NCI-H2029 (cell line): Measurements from ENCODE around the gene IQSEC1.

Source experiments
- DNase-seq: peaks from one replicate; lab custom pipeline; 2025; lab: John Stamatoyannopoulos, UW

IQSEC1 gene

DNA sequence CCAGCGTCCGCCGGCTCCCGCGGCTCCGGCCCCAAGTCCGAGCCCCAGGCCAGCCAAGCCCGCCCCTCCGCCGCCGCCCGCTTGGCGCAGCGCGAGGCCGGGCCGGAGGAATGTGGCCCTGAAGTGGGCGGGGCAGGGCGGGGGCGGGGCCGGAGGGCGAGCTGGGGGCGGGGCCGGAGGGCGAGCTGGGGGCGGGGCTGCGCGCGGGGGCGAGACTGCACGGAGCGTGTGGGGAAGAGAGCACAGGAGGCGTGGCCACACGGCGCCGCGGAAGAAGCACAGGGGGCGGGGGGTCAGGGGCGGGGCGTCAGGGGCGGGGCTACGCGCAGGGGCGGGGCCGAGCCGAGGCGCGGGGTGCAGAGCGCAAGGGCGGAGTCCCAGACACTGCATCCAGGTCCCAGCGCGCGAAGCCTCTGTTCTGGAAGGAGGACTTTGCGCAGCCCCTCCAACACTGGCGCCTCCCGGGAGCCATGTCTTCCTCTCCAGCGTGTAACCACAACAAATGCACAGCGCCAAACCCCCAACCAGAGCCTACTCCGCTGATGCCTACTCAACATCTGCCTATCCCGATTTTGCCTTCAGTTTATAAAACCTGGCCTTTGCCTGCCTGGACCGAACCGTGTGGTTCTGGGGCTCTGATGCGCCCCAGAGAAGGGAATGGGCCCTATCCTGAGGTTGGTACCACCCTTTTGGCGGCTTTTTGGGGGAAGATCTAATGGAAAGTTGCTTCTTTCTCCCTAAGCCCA is 105.5 kb downstream of the IQSEC1 start:
- DNase-seq = peak; percentile 90

GRCh38 chr3:12966847-12967605 is 106.2 kb downstream of the IQSEC1 start:
- no peak for DNase-seq

- DNase-seq = no peak
Observed at GRCh38 chr3:12965999-12966846, 107.0 kb downstream of the IQSEC1 start.

GRCh38 chr3:12964711-12965612 is 108.3 kb downstream of the IQSEC1 start:
- DNase-seq = peak; percentile 79

- peak; percentile 72 for DNase-seq
Observed at GRCh38 chr3:12963922-12964701, 109.1 kb downstream of the IQSEC1 start.

DNA sequence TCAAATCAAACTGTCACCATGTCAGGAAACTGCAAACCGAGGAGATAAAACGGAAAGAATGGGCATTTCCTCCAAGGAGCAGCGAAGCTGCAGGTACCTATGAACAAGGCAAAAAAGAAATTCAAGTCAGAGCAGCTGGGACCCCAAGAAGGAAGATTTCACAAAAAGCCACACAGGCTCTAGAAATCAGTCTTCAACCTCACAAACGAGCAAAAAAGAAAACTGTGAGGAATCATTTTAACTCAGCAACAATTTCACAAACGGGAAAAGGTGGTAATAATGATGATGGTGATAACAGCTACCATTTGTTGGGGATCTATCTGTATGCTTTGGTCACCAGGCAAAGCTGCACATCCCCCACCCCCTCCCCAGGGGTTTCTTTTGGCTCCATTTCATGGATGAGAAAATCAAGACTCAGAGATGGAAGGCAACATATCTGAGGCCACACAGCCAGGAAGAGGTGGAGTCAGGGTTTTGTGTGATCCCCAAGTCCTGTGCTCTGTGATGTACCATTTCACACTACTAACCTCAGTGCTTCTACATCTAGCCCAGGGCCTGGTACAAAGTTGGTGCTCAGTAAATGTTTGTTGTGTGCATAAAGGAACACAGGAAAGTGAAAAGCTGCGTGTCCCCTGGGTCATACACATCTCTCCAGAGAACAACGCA is 109.9 kb downstream of the IQSEC1 start:
- DNase-seq = no peak

- DNase-seq = no peak
Observed at GRCh38 chr3:12962292-12962691, 110.9 kb downstream of the IQSEC1 start.

DNA sequence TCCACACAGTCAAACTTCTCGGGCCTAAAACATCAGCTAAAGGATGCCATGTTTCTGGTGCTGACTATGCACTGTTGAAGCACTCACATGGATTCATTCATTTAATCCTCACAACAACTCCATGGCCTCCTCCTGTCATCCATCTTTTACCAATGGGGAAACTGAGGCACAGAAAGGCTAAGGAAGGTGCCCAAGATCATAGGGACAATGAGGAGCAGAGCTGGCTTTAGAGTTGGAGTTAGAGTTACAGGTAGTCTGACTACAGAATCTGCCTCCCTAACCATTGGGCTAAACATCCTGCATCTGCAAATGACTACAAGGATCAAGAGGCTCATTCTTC is 111.6 kb downstream of the IQSEC1 start:
- no peak for DNase-seq

DNA sequence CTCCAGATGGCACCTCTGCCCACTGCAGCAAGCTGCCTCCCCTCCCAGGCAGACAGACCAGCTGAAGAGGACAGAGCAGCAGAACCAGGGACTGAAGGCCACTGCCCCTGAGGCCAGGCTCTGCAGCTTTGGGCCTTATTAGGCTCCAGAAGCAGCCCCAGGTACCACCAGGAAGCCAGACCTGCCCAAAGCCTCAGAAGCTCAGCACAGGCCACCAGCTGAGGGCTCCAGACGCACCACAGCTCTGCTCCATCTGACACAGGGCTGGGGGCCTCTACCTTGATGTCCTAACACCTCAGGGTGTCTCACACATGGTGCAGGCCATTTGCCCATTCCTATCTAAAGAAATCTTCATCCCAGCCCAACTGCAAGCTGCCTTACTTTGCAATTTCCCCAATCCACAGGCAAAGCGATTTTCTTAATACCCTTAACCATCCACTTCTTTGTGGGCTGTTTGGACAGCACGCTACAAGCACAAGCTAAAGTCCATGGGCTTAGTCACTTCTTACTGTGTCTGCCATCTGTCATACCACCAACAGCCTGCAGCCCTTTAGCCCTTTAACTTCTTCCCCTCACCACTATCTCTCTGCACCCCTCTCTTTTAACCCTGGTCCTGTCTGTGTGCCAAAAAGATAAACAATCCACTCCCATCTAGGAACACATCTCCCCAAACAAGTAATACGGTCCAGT is 112.1 kb downstream of the IQSEC1 start:
- no peak for DNase-seq

DNA sequence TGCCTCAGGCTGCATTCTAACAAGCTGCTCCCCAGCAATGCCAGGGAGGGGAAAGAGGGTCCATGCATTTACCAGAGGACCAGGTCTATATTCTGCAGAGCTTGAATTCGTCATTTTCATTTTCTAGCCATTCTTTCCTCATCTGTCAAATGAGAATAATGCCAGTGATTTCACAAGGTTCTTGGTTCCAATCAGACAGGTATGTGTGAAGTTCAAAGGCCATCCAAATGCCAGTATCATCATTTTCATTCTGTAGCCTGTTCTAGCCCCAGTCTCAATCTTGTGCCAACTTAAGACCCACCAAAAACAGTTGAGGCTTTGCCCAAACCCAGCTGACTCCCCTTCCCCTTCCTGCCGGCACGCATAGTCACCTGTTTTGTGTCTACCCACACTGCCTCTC is 112.7 kb downstream of the IQSEC1 start:
- DNase-seq = no peak

DNA sequence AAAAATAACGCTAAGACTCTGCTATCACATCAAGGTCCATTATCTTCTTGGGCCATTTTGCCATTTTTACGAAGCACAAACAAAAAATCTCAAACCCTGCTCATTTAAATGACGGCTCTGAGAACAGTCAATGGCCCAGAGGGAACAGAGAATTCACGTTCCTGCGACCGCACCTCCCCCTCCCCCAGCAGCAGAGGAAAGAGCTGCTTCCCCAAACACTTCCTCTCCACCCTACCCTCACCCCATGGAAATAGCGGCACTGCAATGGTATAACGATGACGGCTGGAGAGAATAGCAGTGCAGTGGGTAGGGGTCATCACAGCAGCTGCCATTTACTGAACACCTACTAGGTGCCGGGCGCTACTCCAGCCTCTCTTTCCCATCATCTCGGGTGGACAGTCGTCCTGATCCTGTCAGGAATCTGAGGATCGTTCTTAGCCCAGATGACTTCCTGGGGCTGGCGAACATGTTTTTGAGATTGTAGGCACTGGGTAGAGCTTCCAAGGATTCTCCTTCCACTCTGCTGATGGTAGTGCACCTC is 113.3 kb downstream of the IQSEC1 start:
- no peak for DNase-seq

DNA sequence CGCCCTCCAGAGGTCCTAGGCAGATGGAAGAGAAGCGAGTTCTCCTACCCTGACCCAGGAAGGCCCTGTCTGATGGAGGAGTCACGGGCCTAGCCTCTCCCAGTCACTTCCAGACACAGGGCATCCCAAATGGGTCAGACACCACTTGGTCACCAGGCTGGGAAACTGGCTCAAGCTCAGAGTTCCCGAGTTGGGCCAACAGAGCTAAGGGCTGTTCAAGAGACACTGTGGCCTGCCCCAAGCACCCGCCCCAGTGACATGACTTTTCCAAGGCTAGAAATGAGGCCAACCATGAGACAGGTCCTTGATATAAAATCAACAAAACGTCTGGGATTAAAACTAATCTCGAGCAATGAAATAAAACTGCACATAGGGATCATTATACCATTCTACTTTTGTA is 113.8 kb downstream of the IQSEC1 start:
- no peak for DNase-seq

DNA sequence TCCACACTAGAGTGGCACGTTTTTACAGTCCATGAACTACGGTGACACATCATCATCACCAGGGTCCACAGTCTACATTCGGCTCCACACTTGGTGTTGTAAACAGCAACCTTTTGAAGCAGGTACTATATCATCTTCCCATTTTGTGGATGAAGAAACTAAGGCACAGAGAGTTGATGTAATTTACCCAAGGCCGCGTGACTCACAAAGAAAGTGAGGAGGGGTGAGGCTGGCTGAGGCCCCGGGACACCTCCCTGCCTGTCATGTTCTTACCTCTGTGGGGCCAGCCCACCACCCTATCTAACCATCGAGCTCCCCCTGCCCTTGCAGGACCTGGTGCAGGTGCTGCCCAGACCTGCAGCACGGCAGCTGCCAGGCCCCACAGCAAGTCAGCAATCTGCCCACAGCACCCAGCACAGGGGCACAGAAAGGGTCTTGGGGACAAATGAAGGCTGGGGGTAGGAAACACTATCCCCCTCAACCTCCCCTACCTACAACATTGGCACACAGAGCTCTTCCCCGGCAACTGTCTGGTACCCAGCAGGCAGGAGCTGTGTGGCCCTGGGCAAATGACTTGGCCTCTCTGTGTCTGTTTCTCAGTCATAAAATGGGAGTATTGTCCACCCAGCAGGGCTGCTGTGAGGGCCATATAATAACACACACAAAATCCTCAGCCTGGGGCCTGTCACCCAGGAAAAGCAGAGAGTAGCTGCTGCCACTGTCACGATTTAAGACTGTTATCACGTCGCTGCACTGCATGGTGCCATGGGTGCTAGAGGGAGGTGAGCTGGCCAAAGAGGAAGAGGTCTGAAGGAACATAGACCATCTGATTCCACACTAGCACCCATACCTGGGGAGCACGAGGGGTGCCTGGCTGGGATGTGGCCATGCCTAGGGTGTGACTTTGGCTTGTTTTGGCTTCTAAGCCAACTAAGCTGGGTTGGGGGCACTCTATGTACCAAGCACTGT is 115.1 kb downstream of the IQSEC1 start:
- no peak for DNase-seq

DNA sequence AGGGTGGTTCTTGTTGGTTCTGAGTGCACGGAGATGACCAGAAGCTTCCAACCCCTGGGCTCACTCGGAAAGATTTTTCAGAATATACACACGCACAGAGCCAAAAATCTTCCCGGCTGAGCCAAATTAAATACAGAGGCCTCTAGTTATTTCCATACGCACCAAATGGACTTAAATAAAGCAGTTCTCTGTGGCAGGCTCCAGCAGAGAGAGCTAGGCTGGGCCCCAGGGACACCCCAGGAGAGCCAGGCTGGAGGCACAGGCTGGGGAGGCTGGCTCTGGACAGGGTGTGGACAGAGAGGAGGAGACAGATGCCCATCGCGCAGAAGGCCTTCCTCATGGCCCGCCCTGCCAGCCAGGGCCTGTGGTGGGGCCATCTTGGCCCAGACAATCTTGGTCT is 115.9 kb downstream of the IQSEC1 start:
- DNase-seq = no peak

- DNase-seq = no peak
Observed at GRCh38 chr3:12956316-12956660, 116.9 kb downstream of the IQSEC1 start.

- DNase-seq = no peak
Observed at GRCh38 chr3:12955651-12956315, 117.4 kb downstream of the IQSEC1 start.

GRCh38 chr3:12954891-12955650 is 118.2 kb downstream of the IQSEC1 start:
- DNase-seq = peak; percentile 56
